B cell (primary cell): ENCODE data around the gene SLC19A2.

Experiments
- CTCF ChIP-seq: fragments of 200-600 bp; IDR thresholded peaks from one replicate; pipeline ENCODE4 v1.8.0; 2022; ENCODE audit warnings: antibody characterized with exemption, mild to moderate bottlenecking
- EZH2 ChIP-seq: IDR thresholded peaks from 2 replicates; pipeline ENCODE4 v1.6.1; 2012; ENCODE audit warnings: borderline replicate concordance, low read depth, mild to moderate bottlenecking, moderate library complexity, low read length; ENCODE audit not compliant: insufficient read depth, poor library complexity, severe bottlenecking

GRCh38 chr1:169486281-169487051 lies 722 bp upstream of the SLC19A2 start:
- TF ChIP-seq CTCF (no peak), EZH2 (no peak)
